ENCODE data around the gene CARS2.

- TF ChIP-seq CTCF (IDR thresholded peaks at IDR 0.05) = no peak
- no peak for TF ChIP-seq SIN3A (IDR thresholded peaks at IDR 0.05; ENCODE audit: borderline replicate concordance, insufficient read depth, low read depth, low read length)
- TF ChIP-seq POLR2AphosphoS5 (IDR thresholded peaks at IDR 0.05; ENCODE audit: low read depth, low read length) = no peak
These were observed 77.5 kb downstream of the CARS2 start for GRCh38 chr13:110628477-110628793.
